IMR-90 (cell line): ENCODE results near the gene LOXL3. TPM values are rescaled to one million over a fixed set of nuclear protein-coding genes. Genes with fewer than 3 reads are reported as not detected.

Experiments used
- ATAC-seq: fragments of 200-7000 bp; cut with Tn5 transposase; 2 replicates; pipeline ENCODE4 v1.9.1; 2020; ENCODE audit warnings: low read depth, mild to moderate bottlenecking, moderate library complexity
- BruUV-seq: library from RNA; stranded (reverse); fragments of 400-500 nt; replicated peaks from 2 replicates; lab custom pipeline; 2021; lab: Mats Ljungman, UMichigan
- CTCF ChIA-PET: fragments of 300-600 bp; formaldehyde crosslinking; extraction: SDS; loops from one replicate; lab custom pipeline; 2021; ENCODE audit warnings: antibody characterized with exemption; lab: Yijun Ruan, JAX
- POLR2A ChIA-PET: fragments of 300-600 bp; sonication (Branson Sonifier 250); formaldehyde crosslinking; loops from one replicate; lab custom pipeline; 2022; ENCODE audit warnings: antibody characterized with exemption; ENCODE audit not compliant: unreplicated experiment; lab: Charles Lee
- DNase-seq: peaks from one replicate; pipeline ENCODE4 v3.0.0; 2013
- H2AFZ ChIP-seq: replicated peaks from 2 replicates; pipeline ENCODE3; 2013; ENCODE audit warnings: low read length, mild to moderate bottlenecking; ENCODE audit not compliant: poor library complexity
- H2AK5ac ChIP-seq: 2 replicates; pipeline ENCODE4 v1.6.1; 2013; ENCODE audit warnings: low read depth, low read length, inconsistent platforms
- H2AK9ac ChIP-seq: replicated peaks from 2 replicates; pipeline ENCODE3; 2013; ENCODE audit warnings: mild to moderate bottlenecking, low read depth, low read length, moderate library complexity; ENCODE audit not compliant: poor library complexity
- H2BK120ac ChIP-seq: 2 replicates; pipeline ENCODE4 v1.6.1; 2013; ENCODE audit warnings: low read depth, low read length, inconsistent platforms
- H2BK15ac ChIP-seq: 3 replicates; pipeline ENCODE4 v1.6.1; 2013; ENCODE audit warnings: low read depth, low read length, inconsistent platforms
- H2BK20ac ChIP-seq: 2 replicates; pipeline ENCODE4 v1.6.1; 2013; ENCODE audit warnings: low read depth, mild to moderate bottlenecking, inconsistent platforms, low read length, moderate library complexity
- H2BK5ac ChIP-seq: 2 replicates; pipeline ENCODE4 v1.6.1; 2013; ENCODE audit warnings: mild to moderate bottlenecking, low read depth, low read length, inconsistent platforms; ENCODE audit not compliant: poor library complexity, severe bottlenecking
- H3K14ac ChIP-seq: replicated peaks from 2 replicates; pipeline ENCODE4 v1.6.1; 2013; ENCODE audit warnings: low read depth, low read length, inconsistent platforms
- H3K18ac ChIP-seq: 2 replicates; pipeline ENCODE4 v1.6.1; 2013; ENCODE audit warnings: low read depth, low read length, control low read depth
- H3K23ac ChIP-seq: 2 replicates; pipeline ENCODE4 v1.6.1; 2013; ENCODE audit warnings: low read depth, low read length, inconsistent platforms
- H3K27ac ChIP-seq: 2 replicates; pipeline ENCODE4 v1.5.1; 2013; ENCODE audit warnings: mild to moderate bottlenecking, control low read depth, low read length; ENCODE audit not compliant: insufficient read depth
- H3K27me3 ChIP-seq: 2 replicates; pipeline ENCODE4 v1.6.1; 2013; ENCODE audit warnings: low read length; ENCODE audit not compliant: control insufficient read depth, insufficient read depth
- H3K36me3 ChIP-seq: 2 replicates; pipeline ENCODE4 v1.6.1; 2013; ENCODE audit warnings: low read length, mixed read lengths; ENCODE audit not compliant: control insufficient read depth, insufficient read depth
- H3K4ac ChIP-seq: 2 replicates; pipeline ENCODE4 v1.6.1; 2013; ENCODE audit warnings: low read depth, low read length, inconsistent platforms
- H3K4me1 ChIP-seq: 2 replicates; pipeline ENCODE4 v1.6.1; 2013; ENCODE audit warnings: low read length, mixed read lengths; ENCODE audit not compliant: control insufficient read depth, insufficient read depth
- H3K4me2 ChIP-seq: 2 replicates; pipeline ENCODE4 v1.6.1; 2013; ENCODE audit warnings: low read depth, mild to moderate bottlenecking, control low read depth, low read length, moderate library complexity
- H3K4me3 ChIP-seq: 2 replicates; pipeline ENCODE4 v1.5.1; 2013; ENCODE audit warnings: low read depth, mild to moderate bottlenecking, control low read depth, low read length, moderate library complexity; ENCODE audit not compliant: insufficient read depth
- H3K56ac ChIP-seq: 2 replicates; pipeline ENCODE4 v1.6.1; 2013; ENCODE audit warnings: low read length, inconsistent platforms; ENCODE audit not compliant: insufficient read depth; ENCODE audit errors: extremely low read depth
- H3K79me1 ChIP-seq, 2 experiments: 2 replicates each; pipeline ENCODE4 v1.6.1; 2013; ENCODE audit warnings: low read length in 2 of 2, inconsistent platforms in 1 of 2, low read depth in 1 of 2
- H3K9ac ChIP-seq: 2 replicates; pipeline ENCODE4 v1.6.1; 2013; ENCODE audit warnings: low read depth, low read length, control low read depth
- H3K9me1 ChIP-seq: 2 replicates; pipeline ENCODE4 v1.6.1; 2013; ENCODE audit warnings: low read length, inconsistent platforms; ENCODE audit not compliant: insufficient read depth
- H3K9me3 ChIP-seq: 2 replicates; pipeline ENCODE4 v1.6.1; 2013; ENCODE audit warnings: low read length; ENCODE audit not compliant: control insufficient read depth, insufficient read depth
- H4K20me1 ChIP-seq: 2 replicates; pipeline ENCODE4 v1.6.1; 2013; ENCODE audit warnings: low read length, inconsistent platforms; ENCODE audit not compliant: insufficient read depth
- H4K5ac ChIP-seq: 2 replicates; pipeline ENCODE4 v1.6.1; 2013; ENCODE audit warnings: mild to moderate bottlenecking, low read depth, low read length, control low read depth
- H4K8ac ChIP-seq, 2 experiments: 2 replicates each; pipeline ENCODE4 v1.6.1; 2013; ENCODE audit warnings: low read depth in 2 of 2, low read length in 2 of 2, control low read depth in 1 of 2, inconsistent platforms in 1 of 2
- H4K91ac ChIP-seq: 2 replicates; pipeline ENCODE4 v1.6.1; 2013; ENCODE audit warnings: low read depth, low read length, inconsistent platforms; ENCODE audit not compliant: insufficient read depth
- BHLHE40 ChIP-seq: fragments of 150-350 bp; IDR thresholded peaks from 2 replicates; pipeline ENCODE4 v1.6.1; 2016; ENCODE audit warnings: mild to moderate bottlenecking, low read depth, low read length
- CEBPB ChIP-seq: IDR thresholded peaks from 2 replicates; pipeline ENCODE4 v1.6.1; 2012; ENCODE audit warnings: low read depth, low read length, improper control_type of control experiment
- CHD1 ChIP-seq: IDR thresholded peaks from 2 replicates; pipeline ENCODE4 v1.6.1; 2012; ENCODE audit warnings: low read depth, low read length, improper control_type of control experiment
- FOS ChIP-seq: fragments of 150-350 bp; IDR thresholded peaks from 2 replicates; pipeline ENCODE4 v1.6.1; 2016; ENCODE audit warnings: low read depth, low read length
- MAZ ChIP-seq: IDR thresholded peaks from 2 replicates; pipeline ENCODE4 v1.6.1; 2012; ENCODE audit warnings: low read depth, mild to moderate bottlenecking, low read length, improper control_type of control experiment, moderate library complexity, borderline replicate concordance
- MXI1 ChIP-seq: IDR thresholded peaks from 2 replicates; pipeline ENCODE4 v1.6.1; 2012; ENCODE audit warnings: low read depth, mild to moderate bottlenecking, low read length, moderate library complexity, borderline replicate concordance
- NFE2L2 ChIP-seq: fragments of 150-350 bp; IDR thresholded peaks from 2 replicates; pipeline ENCODE4 v1.6.1; 2016; ENCODE audit warnings: low read depth, mild to moderate bottlenecking, low read length
- POLR2A ChIP-seq: IDR thresholded peaks from 2 replicates; pipeline ENCODE4 v1.6.1; 2012; ENCODE audit warnings: mild to moderate bottlenecking, low read depth, low read length
- RAD21 ChIP-seq: IDR thresholded peaks from 2 replicates; pipeline ENCODE4 v1.6.1; 2012; ENCODE audit warnings: low read length, improper control_type of control experiment
- RCOR1 ChIP-seq: IDR thresholded peaks from 2 replicates; pipeline ENCODE4 v1.6.1; 2012; ENCODE audit warnings: mild to moderate bottlenecking, low read length, improper control_type of control experiment; ENCODE audit not compliant: insufficient replicate concordance
- RFX5 ChIP-seq: IDR thresholded peaks from 2 replicates; pipeline ENCODE4 v1.8.0; 2012; ENCODE audit warnings: low read depth, mild to moderate bottlenecking, low read length, moderate library complexity
- SMC3 ChIP-seq: fragments of 150-350 bp; IDR thresholded peaks from 2 replicates; pipeline ENCODE4 v1.6.1; 2016; ENCODE audit warnings: low read depth, mild to moderate bottlenecking, antibody characterized with exemption, low read length, moderate library complexity
- USF2 ChIP-seq: fragments of 150-350 bp; IDR thresholded peaks from 2 replicates; pipeline ENCODE4 v1.6.1; 2017; ENCODE audit warnings: mild to moderate bottlenecking, antibody characterized with exemption, low read length, low read depth
- WGBS, 2 experiments: methylation state at CpG; one replicate each; pipeline versions ENCODE4 v1.1.5 to v1.1.7; 2013; ENCODE audit warnings: missing lambda C conversion rate in 2 of 2; ENCODE audit not compliant: insufficient read length in 1 of 2; ENCODE audit errors: extremely low coverage in 2 of 2; 5-methylcytosine and 5-hydroxymethylcytosine counted together
- dilution Hi-C: fragments of 300-500 bp; cut with HindIII; formaldehyde crosslinking; loops from one replicate; pipeline ENCODE4 v1.14.3; 2018; ENCODE audit warnings: low sequenced_read_pairs; ENCODE audit not compliant: unreplicated experiment
- in situ Hi-C: fragments of 300-500 bp; cut with MboI; formaldehyde crosslinking; loops from 3 replicates; pipeline ENCODE4 v1.14.3; 2019; ENCODE audit warnings: low sequenced_read_pairs, inconsistent platforms, mixed read lengths
- intact Hi-C: fragments of 100-400 bp; cut with micrococcal nuclease; formaldehyde crosslinking; loops from 2 replicates; pipeline ENCODE4 v1.10.0; 2022
- polyA plus RNA-seq, 3 experiments: library from polyadenylated mRNA; depleted of rRNA; stranded (reverse); fragments of >200 nt; gene quantifications; 2 replicates each; pipeline ENCODE4 v1.2.3, GENCODE V29; 2012; ENCODE audit warnings: low replicate concordance in 1 of 3
- total RNA-seq: library from RNA; depleted of rRNA; stranded (reverse); fragments of >200 nt; gene quantifications from 2 replicates; pipeline ENCODE4 v1.2.3, GENCODE V29; 2012
- TF ChIP-seq, protein P1 (sequence below): conservative IDR thresholded peaks from 2 replicates; pipeline ENCODE4 v1.5.1; 2012; ENCODE audit warnings: mild to moderate bottlenecking, low read depth, low read length, improper control_type of control experiment
- TF ChIP-seq, protein P2 (sequence below): fragments of 150-350 bp; IDR thresholded peaks from 2 replicates; pipeline ENCODE4 v1.6.1; 2016; ENCODE audit warnings: low read depth, mild to moderate bottlenecking, low read length, moderate library complexity, borderline replicate concordance

LOXL3 gene
- total and polyA plus RNA-seq, 2 of the 4 experiments (the other 2 are of a cell fraction), result 17.9 to 23.4 TPM

GRCh38 chr2:74536166-74536950 is 17.4 kb downstream of the LOXL3 start:
- Histone ChIP-seq H4K91ac (no peak overlapping the region), H3K36me3 (peaks cover 31% of the 10 kb centered on the region), H3K9me3 (no peaks in the 10 kb centered on the region), H3K4ac (no peak overlapping the region), H3K27ac (no peak overlapping the region), H4K20me1 (no peaks in the 10 kb centered on the region), H3K9ac (no peak overlapping the region), H3K79me1 (peaks cover 6 to 11% of the 10 kb centered on the region in 2 experiments), H4K5ac (no peak overlapping the region), H2BK15ac (no peak overlapping the region), H2AFZ (peak overlapping the region; percentile 16), H4K8ac (no peak overlapping the region), H3K18ac (no peak overlapping the region), H3K56ac (no peak overlapping the region), H2BK5ac (no peak overlapping the region), H3K4me1 (peaks cover 1% of the 10 kb centered on the region; the same call in 1 of the 2 replicates), H3K23ac (no peak overlapping the region), H3K4me2 (no peak overlapping the region), H2AK9ac (no peak overlapping the region), H2AK5ac (no peak overlapping the region), H3K4me3 (no peak overlapping the region), H2BK120ac (no peak overlapping the region), H3K9me1 (peaks cover 1% of the 10 kb centered on the region), H3K14ac (no peak overlapping the region), H3K27me3 (no peaks in the 10 kb centered on the region), H2BK20ac (no peak overlapping the region)
- POLR2A ChIA-PET, result no interaction called here
- dilution Hi-C loops (no loop called here), intact Hi-C loops (no loop called here), in situ Hi-C loops (no loop called here)
- ATAC-seq, result no peak
- BruUV-seq, result no TSS peak
- CTCF ChIA-PET, result no interaction called here
- WGBS, 2 experiments, result 95% methylated on average over 14 of the region's 23 CpGs; no CpG with 5 or more reads in 1 of the 2 experiments
- DNase-seq, result no peak
- TF ChIP-seq RCOR1 (no peak), MXI1 (no peak), FOS (no peak), POLR2A (no peak), MAZ (no peak), CHD1 (no peak), USF2 (no peak), SMC3 (no peak), BHLHE40 (no peak), CEBPB (no peak), NFE2L2 (no peak), RAD21 (no peak), RFX5 (no peak)
- TF ChIP-seq, protein P1, sequence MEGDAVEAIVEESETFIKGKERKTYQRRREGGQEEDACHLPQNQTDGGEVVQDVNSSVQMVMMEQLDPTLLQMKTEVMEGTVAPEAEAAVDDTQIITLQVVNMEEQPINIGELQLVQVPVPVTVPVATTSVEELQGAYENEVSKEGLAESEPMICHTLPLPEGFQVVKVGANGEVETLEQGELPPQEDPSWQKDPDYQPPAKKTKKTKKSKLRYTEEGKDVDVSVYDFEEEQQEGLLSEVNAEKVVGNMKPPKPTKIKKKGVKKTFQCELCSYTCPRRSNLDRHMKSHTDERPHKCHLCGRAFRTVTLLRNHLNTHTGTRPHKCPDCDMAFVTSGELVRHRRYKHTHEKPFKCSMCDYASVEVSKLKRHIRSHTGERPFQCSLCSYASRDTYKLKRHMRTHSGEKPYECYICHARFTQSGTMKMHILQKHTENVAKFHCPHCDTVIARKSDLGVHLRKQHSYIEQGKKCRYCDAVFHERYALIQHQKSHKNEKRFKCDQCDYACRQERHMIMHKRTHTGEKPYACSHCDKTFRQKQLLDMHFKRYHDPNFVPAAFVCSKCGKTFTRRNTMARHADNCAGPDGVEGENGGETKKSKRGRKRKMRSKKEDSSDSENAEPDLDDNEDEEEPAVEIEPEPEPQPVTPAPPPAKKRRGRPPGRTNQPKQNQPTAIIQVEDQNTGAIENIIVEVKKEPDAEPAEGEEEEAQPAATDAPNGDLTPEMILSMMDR, result no peak
- TF ChIP-seq, protein P2, sequence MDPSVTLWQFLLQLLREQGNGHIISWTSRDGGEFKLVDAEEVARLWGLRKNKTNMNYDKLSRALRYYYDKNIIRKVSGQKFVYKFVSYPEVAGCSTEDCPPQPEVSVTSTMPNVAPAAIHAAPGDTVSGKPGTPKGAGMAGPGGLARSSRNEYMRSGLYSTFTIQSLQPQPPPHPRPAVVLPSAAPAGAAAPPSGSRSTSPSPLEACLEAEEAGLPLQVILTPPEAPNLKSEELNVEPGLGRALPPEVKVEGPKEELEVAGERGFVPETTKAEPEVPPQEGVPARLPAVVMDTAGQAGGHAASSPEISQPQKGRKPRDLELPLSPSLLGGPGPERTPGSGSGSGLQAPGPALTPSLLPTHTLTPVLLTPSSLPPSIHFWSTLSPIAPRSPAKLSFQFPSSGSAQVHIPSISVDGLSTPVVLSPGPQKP, result no peak
